ENCODE measurements around the gene CCDC63.

GRCh38 chr12:110841007-110841406 is 5.8 kb upstream of the CCDC63 start:
- TF ChIP-seq IRF2 (CRISPR knock-in tag; IDR thresholded peaks at IDR 0.05) (no peak), ARNTL (CRISPR knock-in tag; IDR thresholded peaks at IDR 0.05) (no peak), CEBPB (IDR thresholded peaks at IDR 0.05; ENCODE audit: borderline replicate concordance, low read depth, low read length) (no peak), POLR2AphosphoS5 (IDR thresholded peaks at IDR 0.05; ENCODE audit: low read depth, low read length) (no peak), CTCF (CRISPR knock-in tag; IDR thresholded peaks at IDR 0.05) (no peak), ZFP41 (CRISPR knock-in tag; IDR thresholded peaks at IDR 0.05; ENCODE audit: borderline replicate concordance) (no peak), ZNF20 (CRISPR knock-in tag; IDR thresholded peaks at IDR 0.05) (no peak), JUN (CRISPR knock-in tag; IDR thresholded peaks at IDR 0.05) (no peak), TAF1 (CRISPR knock-in tag; IDR thresholded peaks at IDR 0.05) (no peak)

Data from HepG2 (cell line).